ENCODE results near the gene RAP2B. TPM values are rescaled to one million over a fixed set of nuclear protein-coding genes. Genes with fewer than 3 reads are reported as not detected.
"Not testable (repeated sequence)": the region's sequence is repeated elsewhere in the genome, so short reads cannot be mapped to it uniquely, and the experiment has no call there.

The RAP2B gene
- total RNA-seq, 1 experiment from 2014 or later = 58.2 TPM

DNA sequence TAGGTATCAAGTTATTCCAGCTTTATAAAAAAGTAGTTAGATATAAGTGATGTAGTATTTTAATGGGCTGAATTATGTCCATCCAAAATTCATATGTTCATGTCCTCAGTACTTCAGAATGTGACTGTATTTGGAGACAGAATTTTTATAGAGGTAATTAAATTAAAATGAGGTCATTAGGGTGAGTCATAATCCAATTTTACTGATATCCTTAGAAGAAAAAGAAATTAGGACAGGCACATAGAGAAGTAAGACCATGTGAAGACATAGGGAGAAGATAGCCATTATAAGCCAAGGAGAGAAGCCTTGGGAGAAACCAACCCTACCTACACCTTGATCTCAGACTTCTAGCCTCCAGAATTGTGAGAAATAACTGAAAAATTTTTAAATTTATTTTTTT lies 30.3 kb downstream of the RAP2B start:
- DNase-seq (ENCODE audit: low read depth) = no peak

DNA sequence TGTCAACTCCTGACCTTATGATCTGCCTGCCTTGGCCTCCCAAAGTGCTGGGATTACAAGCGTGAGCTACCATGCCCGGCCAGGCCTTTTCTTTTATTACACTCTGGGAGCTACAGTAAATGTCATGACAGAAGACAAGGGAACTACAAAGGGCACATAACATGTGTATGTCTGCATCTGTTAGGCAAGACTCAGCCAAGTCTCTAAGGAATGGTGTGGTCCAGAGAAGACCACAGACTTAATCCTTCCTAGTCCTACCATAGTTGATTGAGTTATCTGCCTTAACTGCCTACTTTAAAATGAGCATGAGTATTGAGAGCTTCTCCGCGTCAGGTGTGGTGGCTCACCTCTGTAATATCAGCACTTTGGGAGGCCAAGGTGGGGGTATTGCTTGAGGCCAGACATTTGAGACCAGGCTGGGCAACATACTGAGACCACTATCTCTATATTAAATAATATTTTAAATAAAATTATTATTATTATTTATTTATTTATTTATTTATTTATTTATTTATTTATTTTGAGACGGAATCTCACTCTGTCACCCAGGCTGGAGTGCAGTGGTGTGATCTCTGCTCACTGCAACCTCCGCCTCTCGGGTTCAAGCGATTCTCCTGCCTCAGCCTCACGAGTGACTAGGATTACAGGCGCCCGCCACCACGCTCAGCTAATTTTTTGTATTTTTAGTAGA lies 31.9 kb downstream of the RAP2B start:
- not testable (repeated sequence) for DNase-seq (ENCODE audit: low read depth)

- DNase-seq (ENCODE audit: low read depth) = no peak
These were observed 33.4 kb downstream of the RAP2B start for GRCh38 chr3:153195349-153195879.

GRCh38 chr3:153209596-153209995 lies 47.6 kb downstream of the RAP2B start:
- DNase-seq (ENCODE audit: low read depth) = peak; percentile 97

- no peak for DNase-seq (ENCODE audit: low read depth)
These were observed 48.1 kb downstream of the RAP2B start for GRCh38 chr3:153210146-153210545.

- no peak for DNase-seq (ENCODE audit: low read depth)
These were observed 48.6 kb downstream of the RAP2B start for GRCh38 chr3:153210660-153211059.

- no peak for DNase-seq (ENCODE audit: low read depth)
These were observed 53.5 kb downstream of the RAP2B start for GRCh38 chr3:153215497-153215896.

DNA sequence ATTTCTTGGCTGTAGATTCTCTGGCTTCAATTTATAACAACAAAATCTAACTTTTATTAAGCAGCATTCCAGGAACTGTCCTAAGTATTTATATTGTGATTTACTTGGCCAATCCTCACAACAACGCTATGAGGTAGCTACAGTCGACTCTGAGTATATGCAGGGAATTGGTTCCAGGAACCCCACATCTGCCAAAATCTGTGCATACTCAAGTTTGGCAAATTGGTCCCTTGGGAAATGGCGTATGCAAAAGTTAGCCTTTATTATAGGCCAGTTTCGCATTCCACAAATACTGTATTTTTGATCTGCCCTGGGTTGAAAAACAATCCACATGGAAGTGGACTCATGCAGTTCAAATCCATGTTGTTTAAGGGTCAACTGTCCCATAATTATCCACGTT lies 53.9 kb downstream of the RAP2B start:
- DNase-seq (ENCODE audit: low read depth) = no peak

DNA sequence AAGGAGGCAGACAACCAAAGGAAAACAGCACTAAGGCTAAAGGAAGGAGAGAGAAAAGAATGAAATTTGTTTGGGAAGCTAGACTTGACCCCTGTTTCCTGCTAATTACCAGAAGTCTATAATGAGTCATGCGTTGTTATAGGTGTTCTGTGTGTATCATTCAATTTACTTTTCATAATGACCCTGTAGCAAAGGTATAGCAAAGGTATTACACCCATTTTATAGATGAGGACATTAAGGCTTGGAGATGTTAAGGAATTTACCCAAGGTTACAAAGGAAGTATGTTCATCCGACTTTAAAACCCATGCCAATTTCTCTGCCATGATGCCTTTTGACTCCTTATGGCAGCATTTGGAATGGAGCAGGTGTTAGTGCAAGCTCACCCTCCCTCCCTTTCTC lies 54.9 kb downstream of the RAP2B start:
- no peak for DNase-seq (ENCODE audit: low read depth)

GRCh38 chr3:153219146-153219545 lies 57.1 kb downstream of the RAP2B start:
- peak; percentile 58 for DNase-seq (ENCODE audit: low read depth)

All from HT1080 (cell line).